ENCODE data around the gene GDE1. TPM values are rescaled to one million over a fixed set of nuclear protein-coding genes. Genes with fewer than 3 reads are reported as not detected.

The GDE1 gene
- total RNA-seq, 1 experiment from 2014 or later = 45.6 TPM

- H3K9ac ChIP-seq (ENCODE audit: low read length) = no peak overlapping the region
- H3K9me3 ChIP-seq (ENCODE audit: low read length) = no peaks in the 10 kb centered on the region
- H3K27me3 ChIP-seq (ENCODE audit: low read length) = no peaks in the 10 kb centered on the region
- no peak overlapping the region for H3K4me3 ChIP-seq (ENCODE audit: low read length)
- DNase-seq (no peak), ATAC-seq (no peak)
- H3K4me2 ChIP-seq (ENCODE audit: low read length) = no peak overlapping the region
- no peak overlapping the region for H2AFZ ChIP-seq (ENCODE audit: low read length)
- H3K4me1 ChIP-seq (ENCODE audit: insufficient read depth, low read length) = no peaks in the 10 kb centered on the region
- H3K9me2 ChIP-seq (replicated peaks; ENCODE audit: low read length) = no peaks in the 10 kb centered on the region
- POLR2A ChIA-PET (ENCODE audit: unreplicated experiment) = no interaction called here
- intact Hi-C loops (cut with micrococcal nuclease) = no loop called here
- CTCF ChIA-PET = no interaction called here
- H3K27ac ChIP-seq (ENCODE audit: low read length) = no peak overlapping the region
- peaks cover 3% of the 10 kb centered on the region; the same call in 1 of the 2 replicates for H3K36me3 ChIP-seq (ENCODE audit: low read depth, low read length)
- H3K79me2 ChIP-seq (ENCODE audit: low read length) = no peaks in the 10 kb centered on the region
- no peak for TF ChIP-seq CTCF (conservative IDR thresholded peaks at IDR 0.05; ENCODE audit: low read depth, low read length)
- no peak for TF ChIP-seq EZH2 (IDR thresholded peaks at IDR 0.05; ENCODE audit: low read length, unreplicated experiment)
- TF ChIP-seq EZH2phosphoT487 (IDR thresholded peaks at IDR 0.05; ENCODE audit: borderline replicate concordance, low read length) = no peak
- no peaks in the 10 kb centered on the region for H3F3A ChIP-seq (ENCODE audit: low read length, unreplicated experiment)
- H4K20me1 ChIP-seq (ENCODE audit: low read length) = no peaks in the 10 kb centered on the region
- BruUV-seq (replicated peaks) = no TSS peak
These were observed 63.0 kb downstream of the GDE1 start for GRCh38 chr16:19458722-19459379.

Other genes with a start within 250 kb of the GDE1 start
- not detected in 2 replicates for gene CLEC19A, start 236.4 kb downstream of the GDE1 start, total RNA-seq (2014; rRNA removed)
- gene TMC5, start 104.2 kb downstream of the GDE1 start, total RNA-seq (2014; rRNA removed) = 7.4 and 7.9 TPM in 2 replicates
- 5.4 and 10.0 TPM in 2 replicates for gene CCP110, start 1.8 kb upstream of the GDE1 start, total RNA-seq (2014; rRNA removed)
- gene VPS35L, start 33.6 kb upstream of the GDE1 start, total RNA-seq (2014; rRNA removed) = 2.9 and 9.1 TPM in 2 replicates
- 13.6 and 18.8 TPM in 2 replicates for gene KNOP1, start 196.1 kb upstream of the GDE1 start, total RNA-seq (2014; rRNA removed)
- gene IQCK, start 196.2 kb upstream of the GDE1 start, total RNA-seq (2014; rRNA removed) = 3.3 and 8.9 TPM in 2 replicates

Measured in PC-3 (cell line).